Measurements from ENCODE around the gene BRD4.

Gene BRD4

GRCh38 chr19:15291089-15291488, 41.2 kb downstream of the BRD4 start:
- Histone ChIP-seq H3K27me3 (no peaks in the 10 kb centered on the region), H3K27ac (no peak overlapping the region), H3K4me3 (no peak overlapping the region), H3K4me1 (peaks cover 0 to 99% (median 90%) of the 10 kb centered on the region in 4 donors), H3K9me3 (no peaks in the 10 kb centered on the region), H3K36me3 (no peaks in the 10 kb centered on the region)
- DNase-seq = no peak
- intact Hi-C loops (cut with DNase I; ENCODE audit: low total_unique reads) = no loop called here
- TF ChIP-seq, protein P1, sequence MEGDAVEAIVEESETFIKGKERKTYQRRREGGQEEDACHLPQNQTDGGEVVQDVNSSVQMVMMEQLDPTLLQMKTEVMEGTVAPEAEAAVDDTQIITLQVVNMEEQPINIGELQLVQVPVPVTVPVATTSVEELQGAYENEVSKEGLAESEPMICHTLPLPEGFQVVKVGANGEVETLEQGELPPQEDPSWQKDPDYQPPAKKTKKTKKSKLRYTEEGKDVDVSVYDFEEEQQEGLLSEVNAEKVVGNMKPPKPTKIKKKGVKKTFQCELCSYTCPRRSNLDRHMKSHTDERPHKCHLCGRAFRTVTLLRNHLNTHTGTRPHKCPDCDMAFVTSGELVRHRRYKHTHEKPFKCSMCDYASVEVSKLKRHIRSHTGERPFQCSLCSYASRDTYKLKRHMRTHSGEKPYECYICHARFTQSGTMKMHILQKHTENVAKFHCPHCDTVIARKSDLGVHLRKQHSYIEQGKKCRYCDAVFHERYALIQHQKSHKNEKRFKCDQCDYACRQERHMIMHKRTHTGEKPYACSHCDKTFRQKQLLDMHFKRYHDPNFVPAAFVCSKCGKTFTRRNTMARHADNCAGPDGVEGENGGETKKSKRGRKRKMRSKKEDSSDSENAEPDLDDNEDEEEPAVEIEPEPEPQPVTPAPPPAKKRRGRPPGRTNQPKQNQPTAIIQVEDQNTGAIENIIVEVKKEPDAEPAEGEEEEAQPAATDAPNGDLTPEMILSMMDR (IDR thresholded peaks at IDR 0.05) = no peak

DNA sequence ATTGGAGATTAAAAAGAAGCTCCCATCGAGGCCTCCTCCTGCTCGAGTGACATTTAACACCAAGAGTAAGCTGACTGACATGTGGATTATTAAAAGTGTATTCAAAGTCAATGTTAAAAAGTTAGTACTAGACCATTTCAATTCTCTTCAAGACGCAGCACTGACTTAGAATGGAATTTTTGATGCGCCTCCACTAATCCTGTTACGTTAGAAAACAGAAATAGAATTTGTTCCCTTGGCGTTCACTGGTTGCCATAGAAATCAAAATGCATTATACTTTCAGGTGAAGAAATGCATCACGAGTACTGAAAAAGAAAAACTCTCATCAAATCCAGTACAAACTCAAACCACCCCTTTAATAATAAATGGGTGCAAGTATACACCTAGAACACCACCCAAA, 42.2 kb downstream of the BRD4 start:
- DNase-seq = no peak
- TF ChIP-seq, protein P1 (IDR thresholded peaks at IDR 0.05) = no peak
- intact Hi-C loops (cut with DNase I; ENCODE audit: low total_unique reads) = no loop called here
- Histone ChIP-seq H3K9me3 (no peaks in the 10 kb centered on the region), H3K4me1 (peaks cover 0 to 99% (median 91%) of the 10 kb centered on the region in 4 donors), H3K27ac (no peak overlapping the region), H3K4me3 (no peak overlapping the region), H3K36me3 (no peaks in the 10 kb centered on the region), H3K27me3 (no peaks in the 10 kb centered on the region)

DNA sequence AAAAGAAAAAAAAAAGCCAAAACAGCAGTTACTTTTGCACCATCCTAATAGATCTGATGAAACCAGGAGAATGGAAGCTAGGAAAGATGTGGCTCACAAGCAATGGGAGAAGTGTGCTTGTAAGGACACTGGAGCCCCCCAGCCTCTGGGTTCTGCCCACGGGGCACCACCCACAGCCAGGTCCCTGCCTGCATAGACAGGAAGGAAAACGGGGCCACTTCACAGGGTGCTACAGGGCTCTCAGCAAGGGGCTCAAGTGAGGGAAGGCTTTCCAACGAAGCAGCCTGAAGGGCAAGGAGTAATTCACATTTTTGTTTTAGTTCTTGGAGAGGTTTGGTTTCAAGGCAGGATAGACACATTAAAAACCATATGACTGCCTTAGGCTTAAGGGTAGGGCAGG, 42.7 kb downstream of the BRD4 start:
- no peak overlapping the region for H3K4me3 ChIP-seq
- no peak for DNase-seq
- intact Hi-C loops (cut with DNase I; ENCODE audit: low total_unique reads) = no loop called here
- peaks cover 0 to 99% (median 91%) of the 10 kb centered on the region in 4 donors for H3K4me1 ChIP-seq
- H3K9me3 ChIP-seq = no peaks in the 10 kb centered on the region
- H3K27me3 ChIP-seq = no peaks in the 10 kb centered on the region
- no peak overlapping the region for H3K27ac ChIP-seq
- H3K36me3 ChIP-seq = no peaks in the 10 kb centered on the region
- TF ChIP-seq, protein P1 (IDR thresholded peaks at IDR 0.05) = no peak

DNA sequence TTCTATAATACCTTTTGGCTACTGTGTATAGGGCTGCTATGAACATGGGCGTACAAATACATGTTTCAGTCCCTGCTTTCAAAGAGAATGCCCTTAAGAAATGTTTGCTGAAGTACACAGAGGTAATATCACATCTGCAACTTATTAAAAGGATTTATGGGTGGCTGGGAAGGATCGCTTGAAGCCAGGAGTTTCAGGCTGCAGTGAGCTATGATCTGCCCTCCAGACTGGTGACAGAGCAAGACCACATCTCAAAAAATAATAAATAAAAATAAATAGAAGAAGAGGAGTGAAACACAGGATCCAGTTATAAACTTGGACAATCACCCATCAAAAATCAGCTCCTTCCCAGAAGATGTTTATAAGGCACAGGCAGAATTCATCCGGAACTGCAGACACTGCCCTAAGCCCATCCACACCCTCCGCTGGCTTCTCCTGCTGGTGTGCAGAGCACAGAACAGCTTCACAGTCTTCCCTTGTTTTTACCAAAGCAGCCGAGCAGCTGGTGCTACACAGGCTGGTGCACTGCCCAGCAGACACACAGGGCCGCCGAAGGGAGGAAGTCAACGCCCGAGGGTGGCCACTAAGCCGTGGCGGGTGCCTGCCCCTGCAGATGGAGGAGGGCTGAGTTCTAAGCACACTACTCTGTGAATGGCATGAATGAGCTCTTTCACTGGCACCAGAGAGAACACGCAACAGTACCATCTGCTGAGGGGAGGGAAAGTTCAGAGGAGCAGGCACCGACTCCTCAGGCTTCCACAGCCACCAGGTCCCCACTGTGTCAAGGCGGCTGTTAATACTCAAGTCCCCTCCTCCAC, 44.0 kb downstream of the BRD4 start:
- intact Hi-C loops (cut with DNase I; ENCODE audit: low total_unique reads) = no loop called here
- peaks cover 0 to 99% (median 91%) of the 10 kb centered on the region in 4 donors for H3K4me1 ChIP-seq
- peak in 1 of 2 donors; percentile 72 for DNase-seq
- TF ChIP-seq, protein P1 (IDR thresholded peaks at IDR 0.05) = no peak
- no peaks in the 10 kb centered on the region for H3K36me3 ChIP-seq
- peak overlapping the region in 1 of 2 donors; percentile 18 for H3K4me3 ChIP-seq
- H3K9me3 ChIP-seq = no peaks in the 10 kb centered on the region
- peak overlapping the region in 1 of 2 donors; percentile 6 for H3K27ac ChIP-seq
- no peaks in the 10 kb centered on the region for H3K27me3 ChIP-seq

DNA sequence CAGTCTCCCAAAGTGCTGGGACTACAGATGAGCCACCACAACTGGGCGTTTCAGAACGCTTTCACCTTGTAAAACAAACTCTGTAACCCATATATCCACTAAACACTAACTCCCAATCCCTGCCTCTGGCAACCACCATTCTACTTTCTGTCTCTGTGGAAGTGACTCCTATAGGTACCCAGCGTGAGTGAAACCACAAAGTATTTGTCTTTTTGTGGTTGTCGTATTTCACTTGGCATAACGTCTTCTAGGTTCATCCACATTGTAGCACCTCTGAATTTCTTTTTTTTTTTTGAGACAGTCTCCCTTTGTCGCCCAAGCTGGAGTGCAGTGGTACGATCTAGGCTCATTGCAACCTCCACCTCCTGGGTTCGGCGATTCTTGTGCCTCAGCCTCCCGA, 44.8 kb downstream of the BRD4 start:
- Histone ChIP-seq H3K27me3 (no peaks in the 10 kb centered on the region), H3K36me3 (no peaks in the 10 kb centered on the region), H3K4me1 (peaks cover 0 to 100% (median 94%) of the 10 kb centered on the region in 4 donors), H3K4me3 (no peak overlapping the region), H3K9me3 (no peaks in the 10 kb centered on the region), H3K27ac (peak overlapping the region in 1 of 2 donors; percentile 18)
- intact Hi-C loops (cut with DNase I; ENCODE audit: low total_unique reads) = no loop called here
- no peak for DNase-seq
- TF ChIP-seq, protein P1 (IDR thresholded peaks at IDR 0.05) = no peak
